Superior temporal gyrus (tissue), 1 donor: Measurements from ENCODE around the gene TTC24.
"Not testable (repeated sequence)": the region's sequence is repeated elsewhere in the genome, so short reads cannot be mapped to it uniquely, and the experiment has no call there.

Experiments used
- DNase-seq: peaks from one replicate; pipeline ENCODE4 v3.0.0-alpha.2; 2016; ENCODE audit errors: extremely low spot score

TTC24 gene

DNA sequence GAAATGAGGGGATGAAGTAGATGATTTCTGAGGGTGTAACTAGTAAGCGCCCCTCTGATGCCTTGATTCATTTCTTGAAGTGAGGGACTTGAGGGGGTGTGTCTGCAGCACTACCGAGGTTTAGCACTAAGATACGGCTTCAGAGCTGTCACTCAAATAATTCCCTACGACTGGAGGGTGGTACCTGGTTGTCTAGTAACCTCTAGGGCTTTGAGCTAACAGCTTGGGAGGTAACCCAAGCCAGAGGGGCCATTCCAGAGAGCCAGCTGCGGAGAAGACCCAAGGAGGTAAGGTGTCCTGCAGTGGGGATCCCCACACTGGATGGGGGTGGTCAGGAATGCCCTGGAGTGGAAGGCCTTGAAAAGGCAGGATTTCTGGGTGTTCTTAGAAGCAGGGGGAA lies at the start of gene TTC24:
TSS of gene TTC24 (plus strand) at position 252 of the 400 bp plus-strand sequence. CDS start 1,642 bp downstream, outside the sequence.
- DNase-seq: no peak

DNA sequence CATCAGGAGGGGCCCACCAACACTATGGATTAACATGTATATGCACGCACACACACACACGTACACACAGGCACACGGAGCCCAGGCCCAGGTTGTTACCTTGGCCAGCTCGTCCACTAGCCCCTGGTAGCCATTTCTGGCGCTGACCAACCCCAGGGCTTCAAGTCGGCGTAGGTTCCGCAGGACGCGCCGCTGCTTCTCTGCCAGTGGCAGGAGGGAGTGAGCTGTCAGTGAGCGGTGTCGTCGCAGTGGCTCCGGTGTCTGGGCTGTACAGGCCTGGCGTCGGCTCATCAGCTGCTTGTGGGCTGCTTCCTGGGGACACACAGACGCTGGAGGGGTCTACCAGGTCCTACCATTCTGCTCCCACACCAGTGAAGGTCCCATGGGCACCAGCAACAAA lies 49.5 kb upstream of the TTC24 start:
- DNase-seq: no peak

DNA sequence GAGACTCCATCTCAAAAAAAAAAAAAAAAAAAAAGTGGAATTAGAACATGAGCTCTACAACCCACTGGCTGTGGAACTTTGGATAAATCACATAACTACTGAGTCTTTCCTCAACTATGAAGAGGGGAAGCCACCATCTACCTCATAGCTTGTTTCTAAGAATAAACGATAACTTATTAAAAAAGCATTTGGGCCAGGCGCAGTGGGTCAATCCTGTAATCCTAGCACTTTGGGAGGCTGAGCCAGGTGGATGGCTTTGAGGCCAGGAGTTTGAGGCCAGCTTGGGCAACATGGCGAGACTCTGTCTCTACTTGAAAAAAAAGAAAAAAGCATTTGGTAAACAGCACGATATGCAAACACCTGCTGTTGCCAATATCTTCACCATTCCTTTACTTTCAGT lies 47.1 kb upstream of the TTC24 start:
- DNase-seq: no peak

DNA sequence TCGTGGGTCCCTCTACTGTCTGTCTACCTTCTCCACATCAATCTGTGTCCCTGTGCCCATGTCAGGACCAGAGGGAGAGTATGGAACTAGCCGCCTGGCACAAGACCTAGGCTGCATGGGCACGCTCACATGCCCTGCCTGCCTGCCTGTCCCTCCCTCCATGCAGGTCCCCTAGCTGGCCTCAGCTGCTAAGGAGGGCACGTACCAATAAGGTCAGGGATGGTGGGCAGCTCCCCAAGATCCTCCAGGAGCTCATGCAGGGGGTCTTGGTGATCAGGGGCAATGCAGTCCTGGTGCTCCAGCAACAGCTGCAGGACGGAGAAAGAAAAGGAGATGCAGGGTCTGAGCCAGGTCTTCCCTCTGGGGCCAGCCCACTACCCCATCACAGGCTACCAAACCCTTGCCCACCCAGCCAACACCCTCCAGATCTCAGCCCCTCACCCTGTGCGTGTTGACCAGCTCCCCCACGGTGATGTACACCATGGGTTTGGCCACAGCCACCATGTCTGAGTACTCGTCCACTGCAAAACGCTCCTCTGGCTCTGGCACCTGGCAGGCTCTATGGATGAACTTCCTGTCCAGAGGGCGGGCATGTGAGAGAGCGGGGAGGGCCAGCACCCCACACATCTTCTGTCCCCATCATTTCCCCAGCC lies 45.8 kb upstream of the TTC24 start:
- no peak for DNase-seq

DNA sequence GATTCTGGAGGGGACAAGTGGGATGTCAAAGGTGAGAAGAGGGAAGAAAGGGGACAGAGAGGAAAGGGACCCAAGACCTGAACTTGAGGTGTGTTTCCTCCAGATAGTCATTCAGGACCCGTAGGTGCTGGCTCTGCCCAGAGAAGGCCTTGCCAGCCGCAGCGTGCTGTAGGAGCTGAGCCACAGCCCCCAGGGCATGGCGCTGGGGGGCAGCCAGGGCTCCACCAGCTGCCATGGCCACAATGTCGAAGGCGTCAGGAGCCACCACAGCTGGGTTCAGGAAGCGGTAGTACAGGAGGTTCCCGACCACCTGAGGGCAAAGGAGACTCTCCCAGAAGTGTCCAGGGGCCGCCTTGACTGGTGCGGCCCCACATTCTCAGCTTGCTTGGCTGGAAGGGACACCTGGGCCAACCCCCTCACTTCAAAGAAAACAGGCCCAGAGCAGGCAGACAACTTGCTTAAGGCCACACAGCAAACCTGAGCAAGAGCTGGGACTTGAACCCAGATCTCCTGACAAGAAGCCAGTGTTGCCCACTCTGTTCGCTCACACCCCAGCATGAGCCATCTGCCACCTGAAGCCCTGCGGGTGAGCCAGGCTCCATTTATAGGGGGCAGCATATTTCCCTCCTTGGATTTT lies 45.0 kb upstream of the TTC24 start:
- DNase-seq: no peak

DNA sequence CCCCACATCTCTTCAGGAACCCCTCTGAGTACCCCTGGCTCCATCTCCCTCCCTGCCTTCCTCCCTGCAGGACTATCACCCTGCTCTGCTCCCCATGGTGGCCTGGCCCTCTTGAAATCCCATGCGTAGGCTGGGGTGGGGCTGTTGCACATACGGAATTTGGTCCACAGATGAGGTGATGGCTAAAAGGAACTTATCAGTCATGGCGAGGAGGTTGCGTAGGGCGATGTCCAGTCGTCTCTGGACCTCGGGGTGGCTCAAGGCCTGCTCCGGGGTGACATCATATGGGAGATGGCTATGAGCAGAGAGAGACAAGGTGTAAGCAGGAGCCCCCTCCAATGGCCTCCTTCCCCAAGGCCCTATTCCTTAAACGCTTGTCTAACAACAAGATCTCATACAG lies 42.5 kb upstream of the TTC24 start:
- DNase-seq: no peak

DNA sequence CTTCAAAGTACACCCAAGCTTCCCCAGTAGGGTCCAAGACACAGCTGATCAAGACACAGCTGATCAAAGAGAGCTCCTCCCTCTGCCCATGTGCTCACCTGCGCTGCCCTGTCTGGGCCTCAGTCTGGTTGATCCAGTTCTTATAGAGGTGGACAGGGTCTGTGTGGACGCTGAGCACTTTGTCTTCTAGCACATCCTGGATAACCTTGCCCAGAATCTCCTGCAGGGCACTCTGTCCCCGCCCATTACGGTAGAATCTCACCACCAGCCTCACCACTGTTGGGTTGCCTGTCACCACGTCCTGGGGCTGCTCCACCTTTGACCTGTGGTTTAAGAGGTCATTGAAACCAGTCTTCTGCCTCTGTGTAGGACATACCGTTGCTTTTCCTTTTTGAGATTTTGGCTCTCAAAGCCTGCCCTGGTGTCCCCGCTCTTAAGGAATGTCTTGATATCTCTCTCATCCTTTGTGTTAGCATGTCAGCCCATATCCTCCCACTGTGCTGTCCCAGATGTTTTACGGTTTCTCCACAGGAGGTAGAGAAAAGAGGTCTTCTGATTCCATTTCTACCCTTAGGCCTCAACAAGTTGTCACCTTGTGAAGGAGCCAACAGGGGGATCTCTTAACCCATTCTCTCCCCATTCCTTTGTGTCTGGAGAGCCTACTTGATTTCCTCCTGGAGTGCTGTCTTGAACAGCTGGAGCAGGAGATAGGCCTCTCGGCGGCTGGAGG lies 40.6 kb upstream of the TTC24 start:
- no peak for DNase-seq

DNA sequence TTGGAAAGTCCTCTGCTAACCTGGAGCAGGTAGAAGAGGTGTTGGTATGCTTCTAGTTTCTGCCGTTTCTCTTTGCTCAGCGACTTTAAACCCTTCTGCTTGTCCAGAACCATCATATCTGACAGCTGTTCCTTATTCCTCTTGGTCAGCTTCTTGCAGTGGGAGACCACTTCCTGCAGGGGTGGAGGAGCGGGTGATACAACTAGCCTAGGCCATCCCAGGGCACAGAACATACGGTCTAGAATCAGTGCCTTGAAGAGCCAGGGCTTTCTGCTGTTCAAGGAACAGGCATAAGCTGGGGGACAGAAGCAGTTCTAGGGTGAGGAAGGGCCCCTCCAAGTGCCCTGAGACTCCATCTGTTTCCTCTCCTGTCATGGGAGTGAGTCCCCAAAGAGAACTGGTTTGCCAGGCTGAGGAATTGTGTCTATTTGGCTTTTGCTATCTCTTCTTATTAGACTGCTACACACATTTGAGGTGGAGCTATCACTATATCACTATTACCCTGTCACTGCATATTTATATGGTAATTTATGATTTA lies 39.6 kb upstream of the TTC24 start:
- DNase-seq: no peak

DNA sequence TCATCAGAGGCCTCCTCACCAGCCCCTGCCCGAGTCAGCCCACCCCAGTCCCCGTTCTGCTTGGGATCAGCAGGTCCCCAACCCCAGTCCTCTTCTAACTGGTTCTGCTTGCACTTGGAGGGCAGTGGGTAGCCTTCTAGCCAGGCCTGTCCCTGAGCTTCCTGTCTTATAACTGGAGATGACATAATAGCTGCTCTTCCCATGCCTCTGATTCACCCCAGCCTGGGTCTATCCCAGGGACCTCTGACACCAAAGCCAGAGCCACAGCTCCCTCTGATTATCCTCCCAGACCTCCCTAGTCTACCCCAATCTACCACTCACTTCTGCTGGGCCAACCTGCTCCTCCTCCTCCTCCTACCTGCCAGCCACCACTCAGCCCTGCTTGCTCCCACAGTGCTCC lies 38.6 kb upstream of the TTC24 start:
- no peak for DNase-seq

DNA sequence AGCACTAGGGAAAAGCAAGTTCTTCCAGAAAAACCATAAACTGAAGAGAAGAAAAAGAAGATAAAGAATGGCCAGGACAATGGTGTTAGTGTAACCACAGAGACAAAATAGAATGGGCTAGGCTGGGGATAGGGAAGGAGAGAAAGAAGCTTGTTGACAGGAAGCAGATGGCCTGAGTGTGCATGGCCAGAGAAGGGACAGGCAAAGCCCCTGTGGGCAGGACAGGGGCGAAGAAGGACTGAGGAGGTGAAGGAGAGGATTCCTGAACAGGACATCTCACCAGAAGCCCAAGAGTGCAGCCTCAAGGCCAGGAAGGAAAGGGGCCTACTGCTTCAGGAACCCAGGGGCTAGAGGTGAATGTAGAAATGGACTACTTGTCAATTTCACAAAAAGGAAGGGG lies 36.5 kb upstream of the TTC24 start:
- no peak for DNase-seq

DNA sequence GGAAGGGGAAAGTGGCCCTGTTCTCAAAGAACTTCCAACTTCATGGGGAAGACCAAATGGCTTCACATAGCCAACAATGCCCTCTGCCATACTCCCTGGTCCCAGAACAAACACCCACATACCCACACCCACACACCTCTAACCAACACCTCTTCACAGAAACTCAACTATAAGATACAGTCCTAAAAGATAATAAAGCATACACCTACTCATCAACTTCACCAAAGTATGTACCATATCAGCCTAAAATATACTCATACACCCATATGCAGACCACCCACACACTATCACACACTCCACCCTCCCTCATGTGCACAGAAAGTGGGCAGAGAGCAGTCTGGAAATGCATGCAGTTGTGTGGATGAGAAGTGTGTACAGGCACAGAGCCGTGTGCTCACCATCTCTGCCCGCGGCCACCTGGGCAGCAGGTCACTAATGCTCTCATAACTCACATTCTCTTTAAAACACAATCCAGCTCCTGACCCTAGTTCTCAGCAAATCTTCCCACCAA lies 34.9 kb upstream of the TTC24 start:
- no peak for DNase-seq

DNA sequence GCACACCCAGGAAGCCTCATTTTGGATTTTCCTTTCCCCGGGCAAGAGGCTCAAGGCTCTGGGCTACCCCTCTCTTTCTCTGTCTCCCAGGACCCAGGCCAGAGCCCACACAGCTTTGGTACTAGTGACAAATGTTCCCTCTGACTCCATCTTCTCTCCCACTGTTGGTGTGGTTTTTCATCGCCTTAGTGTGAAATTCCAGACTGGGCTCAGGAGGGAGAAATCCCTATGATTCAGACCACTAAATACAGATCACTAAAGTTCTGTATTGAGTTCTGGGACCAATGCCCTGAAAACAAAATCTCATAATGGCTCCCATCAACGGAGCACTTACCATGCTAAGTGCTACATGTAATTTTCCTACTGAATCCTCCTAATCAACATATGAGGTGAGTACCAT lies 33.3 kb upstream of the TTC24 start:
- DNase-seq: no peak

DNA sequence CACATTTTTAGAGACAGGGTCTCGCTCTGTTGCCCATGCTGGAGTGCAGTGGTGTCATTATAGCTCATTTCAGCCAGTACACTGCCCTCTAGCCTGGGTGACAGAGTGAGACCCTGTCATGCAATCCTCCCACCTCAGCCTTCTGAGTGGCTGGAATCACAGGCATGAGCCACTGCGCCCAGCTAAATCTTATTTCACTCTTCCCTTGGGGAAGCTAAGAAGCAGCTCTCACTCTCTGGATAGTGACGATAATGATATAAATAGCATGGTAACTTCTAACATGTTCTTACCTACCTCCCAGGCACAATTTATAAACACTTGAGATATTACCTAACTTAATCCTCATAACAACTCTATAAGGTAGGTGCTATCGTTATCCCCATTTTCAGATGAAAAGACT lies 32.1 kb upstream of the TTC24 start:
- DNase-seq: no peak

DNA sequence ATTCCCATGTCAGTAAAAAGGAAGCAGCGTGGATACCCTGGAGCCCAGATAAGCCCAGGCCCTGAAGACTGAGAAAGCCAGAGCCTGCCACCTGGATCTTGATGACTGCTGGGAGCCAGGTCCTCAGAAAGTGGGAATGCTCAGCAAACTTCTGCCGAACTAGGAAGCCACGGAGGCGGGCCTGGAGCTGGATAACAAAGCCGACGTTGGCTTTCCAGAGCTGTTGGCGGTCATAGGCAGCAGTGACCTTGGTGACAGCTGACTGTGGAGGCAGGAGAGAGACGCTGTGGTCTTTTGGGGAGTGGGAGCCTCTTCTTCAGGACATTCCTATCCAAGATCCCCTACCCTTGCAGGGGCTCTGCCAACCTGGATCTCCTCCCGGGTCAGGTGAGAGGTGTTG lies 31.5 kb upstream of the TTC24 start:
- DNase-seq: no peak

DNA sequence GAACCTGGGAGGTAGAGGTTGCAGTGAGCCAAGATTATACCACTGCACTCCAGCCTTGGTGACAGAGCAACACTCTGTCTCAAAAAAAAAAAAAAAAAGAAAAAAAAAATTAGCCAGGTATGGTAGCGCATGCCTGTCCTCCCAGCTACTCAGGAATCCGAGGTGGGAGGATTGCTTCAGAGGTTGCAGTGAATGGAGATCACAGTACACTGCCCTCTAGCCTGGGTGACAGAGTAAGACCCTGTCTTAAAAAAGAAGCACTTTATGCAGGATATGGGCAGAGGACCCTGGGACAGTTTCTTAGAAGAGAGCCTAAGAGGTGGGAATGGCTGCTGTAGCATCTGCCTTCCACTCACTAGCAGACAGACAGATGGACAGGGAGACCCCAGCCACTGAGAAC lies 30.1 kb upstream of the TTC24 start:
- no peak for DNase-seq

DNA sequence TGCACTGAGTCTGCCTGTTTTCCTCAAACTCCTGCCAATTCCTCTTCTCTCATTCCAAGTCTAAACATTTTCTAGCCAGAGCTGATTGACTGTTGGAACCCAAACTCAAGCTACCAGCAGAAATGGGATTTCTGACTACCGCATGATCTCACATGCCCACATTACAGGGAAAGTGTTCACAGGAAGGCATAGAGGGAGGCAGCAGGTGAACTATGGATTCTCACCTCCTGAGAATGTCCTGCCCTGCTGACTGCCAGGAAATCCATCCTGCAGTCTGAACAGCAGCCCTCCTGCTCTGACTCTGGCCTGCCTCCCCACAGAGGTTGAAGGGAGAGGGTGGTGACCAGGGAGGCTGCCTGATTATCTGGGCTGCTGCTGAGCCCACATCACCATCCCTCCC lies 29.7 kb upstream of the TTC24 start:
- DNase-seq: no peak

DNA sequence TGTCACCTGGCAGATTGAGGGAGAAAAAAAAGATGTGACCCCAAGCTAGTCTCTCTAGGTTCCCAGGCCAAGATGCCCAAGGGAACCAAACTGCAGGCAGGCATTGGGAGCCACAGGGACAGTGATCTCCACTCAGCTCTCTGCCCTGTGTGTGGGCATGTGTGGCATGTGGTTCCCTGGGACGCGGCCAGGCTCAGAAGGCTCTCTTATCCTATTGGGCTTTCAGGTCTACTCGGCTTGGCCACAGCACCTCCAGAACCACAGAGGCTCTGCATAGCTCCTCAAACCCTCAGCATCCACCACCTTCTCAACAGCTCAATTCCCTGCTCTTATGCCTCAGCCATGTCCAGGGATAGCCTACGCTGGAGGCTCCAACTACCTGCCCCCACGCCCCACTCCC lies 29.2 kb upstream of the TTC24 start:
- DNase-seq: no peak

DNA sequence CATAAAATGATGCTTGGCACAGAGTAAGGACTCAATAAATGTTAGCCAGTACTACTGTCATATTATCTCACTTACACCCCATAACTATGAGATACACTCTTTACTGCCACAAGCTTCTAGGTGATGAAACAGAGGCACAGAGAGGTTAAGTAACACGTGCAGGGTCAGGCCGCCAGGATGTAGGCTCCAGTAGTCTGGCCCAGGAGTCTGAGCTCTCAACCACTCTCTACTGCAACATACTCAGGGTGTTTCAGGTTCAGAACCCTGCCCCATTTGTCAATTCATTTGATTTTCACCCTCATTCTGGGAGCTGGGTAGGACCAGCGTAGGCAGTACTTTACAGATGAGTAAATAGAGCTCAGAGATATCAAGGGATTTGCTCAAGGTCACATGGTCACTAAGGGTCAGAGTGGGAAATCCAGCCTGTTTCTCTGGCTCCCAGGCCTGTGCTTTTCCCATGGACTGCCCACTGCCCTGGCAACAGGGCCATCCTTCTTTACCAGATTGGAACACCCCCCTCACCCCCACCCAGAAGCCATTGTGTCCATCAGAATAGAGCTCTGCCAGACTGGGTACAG lies 28.4 kb upstream of the TTC24 start:
- DNase-seq: no peak

DNA sequence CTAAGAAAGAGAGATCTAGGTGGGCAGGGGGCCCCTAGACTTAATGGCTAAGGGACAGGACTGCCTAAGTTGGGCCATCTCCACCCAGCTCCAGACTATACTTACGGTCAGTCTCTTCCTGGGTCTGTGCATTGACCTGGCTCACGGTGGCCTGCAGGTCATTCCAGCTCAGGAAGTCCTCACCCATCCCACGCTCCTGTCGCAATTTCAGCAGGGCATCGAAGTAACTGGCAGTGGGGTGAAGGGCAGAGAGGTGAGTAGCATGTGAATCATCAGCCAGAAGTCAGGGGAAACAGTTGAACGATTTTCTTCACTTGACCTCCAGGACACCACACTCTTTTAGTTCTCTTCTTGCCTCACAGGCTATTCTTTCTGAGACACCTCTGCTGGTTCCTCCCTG lies 27.7 kb upstream of the TTC24 start:
- DNase-seq: no peak

DNA sequence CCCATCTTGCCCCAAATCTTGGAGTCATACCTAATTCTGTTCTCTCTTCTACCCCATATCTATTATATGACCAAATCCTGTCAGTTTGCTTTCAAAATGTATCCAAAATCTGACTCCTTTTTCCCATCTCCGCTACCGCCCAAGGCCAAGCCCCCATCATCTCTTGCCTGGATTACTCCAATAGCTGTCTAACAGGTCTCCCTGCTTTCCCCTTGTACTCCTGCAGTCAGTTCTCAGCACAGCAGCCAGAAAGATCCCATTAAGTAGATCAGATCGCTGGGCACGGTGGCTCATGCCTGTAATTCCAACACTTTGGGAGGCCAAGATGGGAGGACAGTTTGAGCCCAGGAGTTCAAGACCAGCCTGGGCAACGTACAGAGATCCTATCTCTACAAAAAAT lies 27.0 kb upstream of the TTC24 start:
- DNase-seq: no peak

DNA sequence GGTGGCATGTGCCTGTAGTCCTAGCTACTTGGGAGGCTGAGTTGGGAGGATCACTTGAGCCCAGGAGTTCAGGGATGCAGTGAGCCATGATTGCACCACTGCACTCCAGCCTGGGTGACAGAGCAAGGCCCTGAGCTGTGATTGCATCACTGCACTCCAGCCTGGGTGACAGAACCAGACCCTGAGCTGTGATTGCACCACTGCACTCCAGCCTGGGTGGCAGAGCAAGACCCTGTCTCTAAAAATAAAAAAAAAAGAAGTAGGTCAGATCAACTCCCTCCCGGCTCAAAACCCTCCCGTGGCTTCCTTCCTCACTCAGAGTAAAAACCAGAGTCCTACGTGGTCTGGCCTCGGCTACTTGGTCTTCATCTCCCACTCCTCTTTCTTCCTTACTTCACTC lies 26.6 kb upstream of the TTC24 start:
- DNase-seq: not testable (repeated sequence)

DNA sequence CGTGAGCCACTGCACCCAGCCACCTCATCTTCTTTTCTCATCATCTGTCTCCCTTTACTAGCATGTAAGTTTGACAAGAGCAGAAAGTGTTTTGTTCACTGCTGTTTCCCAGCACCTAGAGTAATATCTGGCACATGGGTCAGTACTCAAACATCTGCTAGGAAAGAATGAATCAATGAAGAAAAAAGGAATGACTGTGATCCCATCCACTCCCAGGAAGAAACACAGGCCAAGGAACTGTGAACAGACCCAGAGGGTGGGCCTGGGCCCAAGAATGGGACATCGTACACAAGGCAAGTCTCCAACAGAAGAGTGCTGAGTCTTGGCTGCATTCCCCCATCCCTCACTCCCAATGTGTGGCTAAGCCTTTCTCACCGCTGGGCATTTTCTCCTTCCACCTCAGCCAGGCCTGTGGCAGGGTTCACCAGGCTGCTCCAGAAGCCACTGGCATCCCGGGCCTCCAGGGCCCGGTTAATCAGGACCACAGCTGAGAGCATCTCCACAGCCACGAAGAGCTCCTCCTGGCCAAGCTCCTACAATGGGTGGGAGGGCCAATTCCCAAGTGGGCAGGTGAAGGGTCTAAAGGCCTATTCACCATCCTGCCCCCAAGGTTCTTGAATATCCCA lies 25.6 kb upstream of the TTC24 start:
- no peak for DNase-seq
